ENCODE measurements around the gene GLI2.

GRCh38 chr2:120747706-120748105 is 12.0 kb downstream of the GLI2 start:
- TF ChIP-seq POLR2A (IDR thresholded peaks at IDR 0.05) (no peak), POLR2AphosphoS5 (IDR thresholded peaks at IDR 0.05; ENCODE audit: insufficient read depth in 1 of 2, low read depth in 1 of 2) (no peak)
- TF ChIP-seq, protein P1, sequence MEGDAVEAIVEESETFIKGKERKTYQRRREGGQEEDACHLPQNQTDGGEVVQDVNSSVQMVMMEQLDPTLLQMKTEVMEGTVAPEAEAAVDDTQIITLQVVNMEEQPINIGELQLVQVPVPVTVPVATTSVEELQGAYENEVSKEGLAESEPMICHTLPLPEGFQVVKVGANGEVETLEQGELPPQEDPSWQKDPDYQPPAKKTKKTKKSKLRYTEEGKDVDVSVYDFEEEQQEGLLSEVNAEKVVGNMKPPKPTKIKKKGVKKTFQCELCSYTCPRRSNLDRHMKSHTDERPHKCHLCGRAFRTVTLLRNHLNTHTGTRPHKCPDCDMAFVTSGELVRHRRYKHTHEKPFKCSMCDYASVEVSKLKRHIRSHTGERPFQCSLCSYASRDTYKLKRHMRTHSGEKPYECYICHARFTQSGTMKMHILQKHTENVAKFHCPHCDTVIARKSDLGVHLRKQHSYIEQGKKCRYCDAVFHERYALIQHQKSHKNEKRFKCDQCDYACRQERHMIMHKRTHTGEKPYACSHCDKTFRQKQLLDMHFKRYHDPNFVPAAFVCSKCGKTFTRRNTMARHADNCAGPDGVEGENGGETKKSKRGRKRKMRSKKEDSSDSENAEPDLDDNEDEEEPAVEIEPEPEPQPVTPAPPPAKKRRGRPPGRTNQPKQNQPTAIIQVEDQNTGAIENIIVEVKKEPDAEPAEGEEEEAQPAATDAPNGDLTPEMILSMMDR (IDR thresholded peaks at IDR 0.05): no peak

Data from vagina (tissue), 2 donors.